SK-N-SH (cell line): ENCODE results near the gene TMEM214. TPM values are rescaled to one million over a fixed set of nuclear protein-coding genes. Genes with fewer than 3 reads are reported as not detected.

Experiments
- CTCF ChIA-PET: fragments of 300-600, 350-600 bp; formaldehyde crosslinking; extraction: SDS; loops from one replicate; lab custom pipeline; 2021; lab: Yijun Ruan, JAX
- POLR2A ChIA-PET: fragments of 350-600 bp; sonication (Branson Sonifier 250); formaldehyde crosslinking; extraction: SDS; loops from one replicate; lab custom pipeline; 2020; ENCODE audit warnings: antibody characterized with exemption, inconsistent platforms; lab: Yijun Ruan, JAX
- DNase-seq: peaks from one replicate; pipeline ENCODE4 v3.0.0; 2012
- H2AFZ ChIP-seq: fragments of 200-600 bp; sonication (generic); 2 replicates; pipeline ENCODE4 v1.8.1; 2016; ENCODE audit warnings: antibody characterized with exemption, mild to moderate bottlenecking, low read depth
- H3F3A ChIP-seq: fragments of 200-600 bp; sonication (generic); replicated peaks from 2 replicates; pipeline ENCODE3; 2016; ENCODE audit warnings: antibody characterized with exemption, mild to moderate bottlenecking; ENCODE audit not compliant: insufficient read depth
- H3K27ac ChIP-seq, 2 experiments: fragments of 200-500 bp in 1 of 2; fragments of 200-600 bp in 1 of 2; sonication (Bioruptor generic) in 1 of 2; sonication (generic), shearing (Covaris generic) in 1 of 2; 2 replicates each; pipeline versions ENCODE4 v1.5.1 to v1.6.1; 2014 to 2016; ENCODE audit warnings: low read depth in 2 of 2, inconsistent platforms in 1 of 2, low read length in 1 of 2, mild to moderate bottlenecking in 1 of 2, mixed read lengths in 1 of 2
- H3K27me3 ChIP-seq: fragments of 200-600 bp; sonication (generic), shearing (Covaris generic); 2 replicates; pipeline ENCODE4 v1.6.1; 2016; ENCODE audit warnings: mixed run types; ENCODE audit not compliant: insufficient read depth
- H3K36me3 ChIP-seq, 2 experiments: fragments of 200-500 bp in 1 of 2; fragments of 200-600 bp in 1 of 2; sonication (Bioruptor generic) in 1 of 2; sonication (generic) in 1 of 2; replicated peaks in 1 of 2; 2 replicates each; pipeline versions ENCODE3 to v1.5.1; 2014 to 2016; ENCODE audit warnings: low read length in 1 of 2, mild to moderate bottlenecking in 1 of 2; ENCODE audit not compliant: insufficient read depth in 2 of 2, control insufficient read depth in 1 of 2
- H3K4me1 ChIP-seq, 2 experiments: fragments of 200-500 bp in 1 of 2; fragments of 200-600 bp in 1 of 2; sonication (Bioruptor generic) in 1 of 2; sonication (generic), shearing (Covaris generic) in 1 of 2; 2 replicates each; pipeline versions ENCODE4 v1.5.1 to v1.6.1; 2014 to 2016; ENCODE audit warnings: low read depth in 1 of 2, low read length in 1 of 2, mixed run types in 1 of 2; ENCODE audit not compliant: insufficient read depth in 2 of 2, control insufficient read depth in 1 of 2
- H3K4me2 ChIP-seq: fragments of 200-600 bp; sonication (generic), shearing (Covaris generic); 2 replicates; pipeline ENCODE4 v1.6.1; 2017; ENCODE audit warnings: mixed run types
- H3K4me3 ChIP-seq, 2 experiments: fragments of 200-500 bp in 1 of 2; fragments of 200-600 bp in 1 of 2; sonication (Bioruptor generic) in 1 of 2; sonication (generic), shearing (Covaris generic) in 1 of 2; 2 replicates each; pipeline versions ENCODE4 v1.5.1 to v1.8.1; 2014 to 2016; ENCODE audit warnings: low read depth in 2 of 2, inconsistent platforms in 1 of 2, low read length in 1 of 2, mild to moderate bottlenecking in 1 of 2, mixed read lengths in 1 of 2, moderate library complexity in 1 of 2
- H3K79me2 ChIP-seq: fragments of 200-600 bp; sonication (generic); 2 replicates; pipeline ENCODE4 v1.8.1; 2017; ENCODE audit warnings: mild to moderate bottlenecking; ENCODE audit not compliant: insufficient read depth
- H3K9ac ChIP-seq: fragments of 200-600 bp; sonication (generic); 2 replicates; pipeline ENCODE4 v1.6.1; 2017; ENCODE audit warnings: mixed run types
- H3K9me2 ChIP-seq: fragments of 200-600 bp; sonication (generic); 2 replicates; pipeline ENCODE4 v1.6.1; 2017; ENCODE audit warnings: mixed run types
- H3K9me3 ChIP-seq: fragments of 200-600 bp; sonication (generic); 2 replicates; pipeline ENCODE4 v1.6.1; 2017; ENCODE audit warnings: mixed run types, mild to moderate bottlenecking, moderate library complexity
- H4K20me1 ChIP-seq: fragments of 200-600 bp; sonication (generic); 2 replicates; pipeline ENCODE4 v1.6.1; 2017; ENCODE audit warnings: mild to moderate bottlenecking, mixed run types; ENCODE audit not compliant: insufficient read depth
- CHD2 ChIP-seq: fragments of 150-350 bp; IDR thresholded peaks from 2 replicates; pipeline ENCODE4 v1.6.1; 2018; ENCODE audit warnings: low read length; ENCODE audit not compliant: partially characterized antibody
- ELF1 ChIP-seq: IDR thresholded peaks from 2 replicates; pipeline ENCODE4 v1.4.0; 2012
- EP300 ChIP-seq, 2 experiments: IDR thresholded peaks; 2 replicates each; pipeline versions ENCODE4 v1.4.0 to v1.6.1; 2012; ENCODE audit warnings: borderline replicate concordance in 1 of 2, low read depth in 1 of 2, low read length in 1 of 2
- EZH2phosphoT487 ChIP-seq: fragments of 200-600 bp; sonication (generic); IDR thresholded peaks from 2 replicates; pipeline ENCODE4 v1.6.1; 2017; ENCODE audit warnings: low read depth, mixed run types, mild to moderate bottlenecking, antibody characterized with exemption, moderate library complexity, borderline replicate concordance
- GATA2 ChIP-seq: sonication (generic); formaldehyde crosslinking; IDR thresholded peaks from 2 replicates; pipeline ENCODE4 v1.5.0; 2020; ENCODE audit warnings: mild to moderate bottlenecking, missing genetic modification reagents
- MEF2A ChIP-seq: IDR thresholded peaks from 2 replicates; pipeline ENCODE4 v1.4.0; 2012; ENCODE audit warnings: low read depth, borderline replicate concordance
- MXI1 ChIP-seq: IDR thresholded peaks from 2 replicates; pipeline ENCODE4 v1.6.1; 2012; ENCODE audit warnings: mild to moderate bottlenecking, low read depth, low read length, improper control_type of control experiment
- RAD21 ChIP-seq: IDR thresholded peaks from 2 replicates; pipeline ENCODE4 v1.6.1; 2012; ENCODE audit warnings: mild to moderate bottlenecking, low read length
- YY1 ChIP-seq: IDR thresholded peaks from 2 replicates; pipeline ENCODE4 v1.4.0; 2012; ENCODE audit warnings: low read depth, mild to moderate bottlenecking
- WGBS: methylation state at CpG from one replicate; pipeline ENCODE4 v1.1.6; 2017; ENCODE audit warnings: low lambda C conversion rate; 5-methylcytosine and 5-hydroxymethylcytosine counted together
- polyA plus RNA-seq, 3 experiments: library from polyadenylated mRNA; depleted of rRNA; stranded (reverse); fragments of >200 nt; gene quantifications; 2 replicates each; pipeline ENCODE4 v1.2.3, GENCODE V29; 2012
- TF ChIP-seq, protein P1 (sequence below): fragments of 200-600 bp; sonication (generic); IDR thresholded peaks from 2 replicates; pipeline ENCODE4 v1.6.1; 2017; ENCODE audit warnings: antibody characterized with exemption, mild to moderate bottlenecking, moderate library complexity
- TF ChIP-seq, protein P2 (sequence below): IDR thresholded peaks from 2 replicates; pipeline ENCODE4 v1.6.1; 2012; ENCODE audit warnings: mild to moderate bottlenecking, low read depth, low read length, moderate library complexity

The TMEM214 gene
- polyA plus RNA-seq, 1 of the 3 experiments (the other 2 are of a cell fraction), result 69.4 TPM

- no peak for TF ChIP-seq EP300 (IDR thresholded peaks at IDR 0.05; ENCODE audit: borderline replicate concordance in 1 of 2, low read depth in 1 of 2, low read length in 1 of 2)
- TF ChIP-seq CHD2, result no peak
Measured at GRCh38 chr2:27059141-27059820, 26.5 kb downstream of the TMEM214 start (continued).

DNA sequence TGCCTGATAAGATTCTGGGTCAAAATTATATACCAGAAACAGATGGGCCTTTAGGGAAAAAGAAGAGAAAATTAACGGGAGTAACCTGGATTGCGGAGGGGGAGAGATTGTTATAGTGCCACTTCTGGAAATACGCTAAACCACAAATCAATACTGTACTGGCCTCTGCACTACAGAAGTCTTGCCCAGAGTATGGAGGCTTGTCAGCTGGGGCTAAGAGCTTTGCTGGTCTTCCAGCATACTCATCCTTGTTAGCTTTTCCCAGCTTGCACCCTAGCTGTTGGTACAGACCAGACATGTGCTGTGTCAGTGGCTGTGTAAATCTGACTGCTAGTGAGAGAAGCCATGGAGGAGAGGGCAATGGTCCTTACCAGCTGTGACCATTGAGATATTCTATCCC, 27.6 kb downstream of the TMEM214 start:
- Histone ChIP-seq H3K27me3 (no peaks in the 10 kb centered on the region), H3K4me3 (no peak overlapping the region), H3F3A (peaks cover 20% of the 10 kb centered on the region), H3K4me2 (no peak overlapping the region), H2AFZ (no peak overlapping the region), H3K36me3 (peaks cover 14 to 47% of the 10 kb centered on the region in 2 experiments), H4K20me1 (no peaks in the 10 kb centered on the region), H3K9ac (no peak overlapping the region), H3K4me1 (peaks cover 0 to 6% of the 10 kb centered on the region in 2 experiments; a peak in 1 of 4 replicates), H3K27ac (peak overlapping the region in 1 of 2 experiments; percentile 44; a peak in 2 of 4 replicates), H3K9me2 (no peaks in the 10 kb centered on the region), H3K9me3 (no peaks in the 10 kb centered on the region), H3K79me2 (peaks cover 11% of the 10 kb centered on the region)
- TF ChIP-seq, protein P1, sequence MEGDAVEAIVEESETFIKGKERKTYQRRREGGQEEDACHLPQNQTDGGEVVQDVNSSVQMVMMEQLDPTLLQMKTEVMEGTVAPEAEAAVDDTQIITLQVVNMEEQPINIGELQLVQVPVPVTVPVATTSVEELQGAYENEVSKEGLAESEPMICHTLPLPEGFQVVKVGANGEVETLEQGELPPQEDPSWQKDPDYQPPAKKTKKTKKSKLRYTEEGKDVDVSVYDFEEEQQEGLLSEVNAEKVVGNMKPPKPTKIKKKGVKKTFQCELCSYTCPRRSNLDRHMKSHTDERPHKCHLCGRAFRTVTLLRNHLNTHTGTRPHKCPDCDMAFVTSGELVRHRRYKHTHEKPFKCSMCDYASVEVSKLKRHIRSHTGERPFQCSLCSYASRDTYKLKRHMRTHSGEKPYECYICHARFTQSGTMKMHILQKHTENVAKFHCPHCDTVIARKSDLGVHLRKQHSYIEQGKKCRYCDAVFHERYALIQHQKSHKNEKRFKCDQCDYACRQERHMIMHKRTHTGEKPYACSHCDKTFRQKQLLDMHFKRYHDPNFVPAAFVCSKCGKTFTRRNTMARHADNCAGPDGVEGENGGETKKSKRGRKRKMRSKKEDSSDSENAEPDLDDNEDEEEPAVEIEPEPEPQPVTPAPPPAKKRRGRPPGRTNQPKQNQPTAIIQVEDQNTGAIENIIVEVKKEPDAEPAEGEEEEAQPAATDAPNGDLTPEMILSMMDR, result no peak
- TF ChIP-seq MEF2A (no peak), MXI1 (no peak), YY1 (no peak), CHD2 (no peak), GATA2 (no peak), EZH2phosphoT487 (no peak), ELF1 (no peak), RAD21 (no peak)
- TF ChIP-seq, protein P2, sequence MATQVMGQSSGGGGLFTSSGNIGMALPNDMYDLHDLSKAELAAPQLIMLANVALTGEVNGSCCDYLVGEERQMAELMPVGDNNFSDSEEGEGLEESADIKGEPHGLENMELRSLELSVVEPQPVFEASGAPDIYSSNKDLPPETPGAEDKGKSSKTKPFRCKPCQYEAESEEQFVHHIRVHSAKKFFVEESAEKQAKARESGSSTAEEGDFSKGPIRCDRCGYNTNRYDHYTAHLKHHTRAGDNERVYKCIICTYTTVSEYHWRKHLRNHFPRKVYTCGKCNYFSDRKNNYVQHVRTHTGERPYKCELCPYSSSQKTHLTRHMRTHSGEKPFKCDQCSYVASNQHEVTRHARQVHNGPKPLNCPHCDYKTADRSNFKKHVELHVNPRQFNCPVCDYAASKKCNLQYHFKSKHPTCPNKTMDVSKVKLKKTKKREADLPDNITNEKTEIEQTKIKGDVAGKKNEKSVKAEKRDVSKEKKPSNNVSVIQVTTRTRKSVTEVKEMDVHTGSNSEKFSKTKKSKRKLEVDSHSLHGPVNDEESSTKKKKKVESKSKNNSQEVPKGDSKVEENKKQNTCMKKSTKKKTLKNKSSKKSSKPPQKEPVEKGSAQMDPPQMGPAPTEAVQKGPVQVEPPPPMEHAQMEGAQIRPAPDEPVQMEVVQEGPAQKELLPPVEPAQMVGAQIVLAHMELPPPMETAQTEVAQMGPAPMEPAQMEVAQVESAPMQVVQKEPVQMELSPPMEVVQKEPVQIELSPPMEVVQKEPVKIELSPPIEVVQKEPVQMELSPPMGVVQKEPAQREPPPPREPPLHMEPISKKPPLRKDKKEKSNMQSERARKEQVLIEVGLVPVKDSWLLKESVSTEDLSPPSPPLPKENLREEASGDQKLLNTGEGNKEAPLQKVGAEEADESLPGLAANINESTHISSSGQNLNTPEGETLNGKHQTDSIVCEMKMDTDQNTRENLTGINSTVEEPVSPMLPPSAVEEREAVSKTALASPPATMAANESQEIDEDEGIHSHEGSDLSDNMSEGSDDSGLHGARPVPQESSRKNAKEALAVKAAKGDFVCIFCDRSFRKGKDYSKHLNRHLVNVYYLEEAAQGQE, result no peak
- no peak for DNase-seq
- ChIA-PET POLR2A (interaction anchor here (1.1 to 3.8 kb wide), 3 partner anchors 9 to 18 kb away, joined by 3 to 26 read pairs (median 18); partner anchors contain the start of genes AGBL5, EMILIN1 and OST4), CTCF (interaction anchor here (1.5 to 18.5 kb wide), 6 partner anchors 8 to 117 kb away, joined by 6 to 227 read pairs (median 8); partner anchors contain the start of genes AGBL5, EMILIN1, KHK and OST4)
- 75% methylated on average over 3 of the region's 3 CpGs for WGBS
